Suppressor macrophage treated with lipopolysaccharide for 1 hour (primary cell): Measurements from ENCODE around the gene NOL6.

Experiments used
- DNase-seq, 3 donors: peaks; one replicate each; pipeline ENCODE4 v3.0.0-alpha.2; 2020 to 2022

Gene NOL6

DNA sequence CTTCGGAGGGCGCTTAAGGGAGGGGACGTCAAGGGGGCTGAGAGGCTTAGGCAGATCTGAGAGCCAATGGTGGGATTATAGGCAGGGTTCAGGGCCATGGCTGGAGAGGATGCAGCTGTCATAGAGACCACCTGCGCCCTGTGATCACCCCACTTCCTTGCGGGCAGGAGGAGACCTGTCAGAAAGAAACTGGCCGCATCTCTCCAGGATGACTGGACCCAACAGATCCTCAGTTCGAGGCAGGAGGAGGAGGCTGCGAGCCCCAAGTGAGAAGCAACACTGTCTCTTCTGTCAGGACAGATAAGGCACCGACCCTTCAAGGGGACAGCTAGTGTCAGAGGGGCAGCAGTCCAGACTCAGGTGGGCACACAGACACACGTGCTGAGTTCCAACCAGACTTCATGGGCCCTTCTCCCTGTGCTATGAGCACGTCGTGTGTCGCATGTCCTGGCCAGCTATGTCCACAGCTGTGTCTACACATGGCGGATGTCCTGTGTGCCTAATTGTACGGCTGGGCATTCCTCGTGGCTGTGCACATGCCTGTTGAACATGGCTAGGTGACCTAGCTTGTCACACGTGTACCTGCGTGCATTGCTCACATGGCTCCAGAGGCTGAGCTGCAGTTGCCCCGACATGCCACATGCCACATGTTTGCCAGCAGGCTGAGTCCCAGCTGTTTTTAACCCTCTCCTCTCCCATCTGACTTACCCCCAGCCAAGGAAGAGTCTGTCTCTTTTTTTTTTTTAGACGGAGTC is 25.7 kb downstream of the NOL6 start:
- DNase-seq: peak in 1 of 3 donors; percentile 7

DNA sequence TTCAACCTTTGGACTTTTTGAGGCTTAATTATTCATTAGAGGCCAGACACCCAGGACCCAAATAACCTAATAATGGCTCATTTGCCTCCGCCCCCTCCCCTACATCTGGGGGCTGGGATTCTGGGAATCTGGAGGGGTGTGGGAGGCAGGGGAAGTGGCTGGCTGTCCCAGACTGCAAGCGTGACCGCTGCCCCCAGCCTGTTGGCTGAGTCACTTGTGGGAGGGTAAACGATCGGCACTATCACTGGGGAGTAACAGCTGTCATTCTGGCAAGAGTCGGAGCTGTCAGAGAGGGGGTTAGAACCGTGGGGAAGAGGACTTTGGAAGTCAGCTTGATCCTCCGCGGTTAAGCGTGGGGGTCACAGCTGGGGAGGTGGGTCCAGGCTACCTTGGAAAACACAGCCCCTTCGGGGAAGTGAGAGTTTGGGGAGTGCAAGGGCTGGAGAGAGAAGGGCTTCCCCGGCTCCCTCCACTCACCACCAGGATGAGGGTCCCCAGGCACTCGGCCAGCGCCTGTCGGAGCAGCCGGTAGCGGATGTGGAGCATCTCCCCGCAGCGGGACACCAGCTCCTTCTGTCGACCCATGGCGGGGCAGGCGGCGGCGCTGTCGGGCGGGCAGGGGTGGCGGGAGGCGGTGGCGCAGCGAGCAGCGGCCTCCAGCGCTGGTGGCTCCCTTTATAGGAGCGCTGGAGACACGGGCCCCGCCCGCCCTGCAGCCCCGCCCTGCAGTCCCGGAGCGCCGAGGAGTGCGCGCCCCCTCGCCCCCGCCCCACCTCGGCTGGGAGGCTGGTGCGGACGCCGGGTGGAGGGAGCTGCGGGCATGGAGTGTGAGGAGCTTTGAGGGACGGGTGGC is 26.6 kb downstream of the NOL6 start, which contains the start of gene AQP3:
AQP3 (minus strand) TSS at position 648 of the 853 bp plus-strand sequence; CDS start at position 585, 63 bp downstream.
- peak; percentile 85 to 89 (median 89) for DNase-seq

DNA sequence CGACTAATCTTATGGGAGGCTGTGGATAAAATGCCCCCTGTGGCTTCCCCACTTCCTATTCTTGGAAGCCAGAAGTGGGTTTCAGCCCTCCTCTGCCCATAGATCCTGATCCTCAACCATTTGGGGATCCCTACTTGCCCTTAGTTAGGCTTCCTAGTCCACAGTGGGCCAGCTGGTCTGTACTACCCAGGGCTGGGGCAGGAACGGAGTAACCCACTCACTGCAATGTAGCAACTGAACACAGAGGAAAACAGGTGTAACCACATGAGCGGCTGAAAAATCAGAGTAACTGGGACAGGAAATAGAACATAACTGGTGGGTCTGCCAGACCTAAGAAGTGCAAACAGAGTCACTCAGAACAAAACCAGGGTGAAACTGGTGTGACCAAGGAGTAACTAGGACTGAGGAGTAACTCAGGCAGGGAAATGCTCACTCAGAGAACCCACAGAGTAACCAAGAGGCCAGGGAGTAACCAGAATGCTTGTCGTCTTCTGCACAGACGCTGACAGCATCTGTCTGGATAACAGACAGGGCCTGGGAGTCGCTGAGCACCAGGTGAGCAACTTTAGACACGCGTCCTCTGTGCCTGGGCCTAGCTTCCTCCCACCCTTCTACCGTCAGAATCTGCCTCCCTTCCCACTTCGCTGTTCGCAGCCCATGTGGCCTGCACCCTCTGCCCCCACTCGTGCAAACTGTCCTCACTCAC is 27.3 kb downstream of the NOL6 start:
- no peak for DNase-seq

DNA sequence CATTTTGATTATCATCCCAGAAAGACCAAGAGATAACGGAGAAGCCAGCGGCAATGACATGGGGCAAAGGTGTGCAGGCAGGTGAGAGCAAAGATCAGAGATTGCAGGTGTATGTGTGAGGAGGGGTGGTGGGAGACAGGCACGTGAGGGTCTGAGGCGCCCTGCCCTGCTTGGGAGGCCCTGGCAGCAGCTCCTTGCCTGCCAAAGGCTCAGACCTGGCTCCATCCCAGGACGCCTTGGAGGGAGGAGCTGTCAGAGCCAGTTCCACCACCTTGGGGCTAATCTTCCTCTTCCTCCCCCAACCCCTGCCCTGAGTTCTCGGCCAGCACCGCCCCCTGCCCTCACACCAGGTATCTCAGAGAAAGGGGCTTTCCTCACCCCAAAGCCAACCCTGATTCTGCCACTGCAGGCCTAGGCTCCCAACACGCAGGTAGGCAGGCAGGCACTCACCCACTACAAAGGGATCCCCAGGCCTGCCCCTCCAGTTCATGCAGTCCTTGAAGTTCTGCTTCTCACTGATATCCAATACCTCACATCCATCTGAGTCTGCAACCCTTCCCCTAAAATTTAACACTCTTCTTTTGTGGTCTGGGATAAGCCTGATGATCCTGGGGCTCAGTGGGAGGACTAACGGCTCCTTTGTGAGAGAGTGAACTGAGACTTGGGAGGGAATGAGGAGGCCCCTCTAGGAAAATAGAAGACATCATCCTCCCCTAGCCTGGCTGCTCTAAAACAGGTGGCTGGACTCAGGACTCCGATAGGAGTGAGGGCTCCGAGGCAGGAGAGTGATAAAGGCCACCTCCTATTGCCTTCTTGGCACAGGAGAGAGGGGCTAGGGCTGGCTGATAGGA is 28.1 kb downstream of the NOL6 start:
- no peak for DNase-seq

DNA sequence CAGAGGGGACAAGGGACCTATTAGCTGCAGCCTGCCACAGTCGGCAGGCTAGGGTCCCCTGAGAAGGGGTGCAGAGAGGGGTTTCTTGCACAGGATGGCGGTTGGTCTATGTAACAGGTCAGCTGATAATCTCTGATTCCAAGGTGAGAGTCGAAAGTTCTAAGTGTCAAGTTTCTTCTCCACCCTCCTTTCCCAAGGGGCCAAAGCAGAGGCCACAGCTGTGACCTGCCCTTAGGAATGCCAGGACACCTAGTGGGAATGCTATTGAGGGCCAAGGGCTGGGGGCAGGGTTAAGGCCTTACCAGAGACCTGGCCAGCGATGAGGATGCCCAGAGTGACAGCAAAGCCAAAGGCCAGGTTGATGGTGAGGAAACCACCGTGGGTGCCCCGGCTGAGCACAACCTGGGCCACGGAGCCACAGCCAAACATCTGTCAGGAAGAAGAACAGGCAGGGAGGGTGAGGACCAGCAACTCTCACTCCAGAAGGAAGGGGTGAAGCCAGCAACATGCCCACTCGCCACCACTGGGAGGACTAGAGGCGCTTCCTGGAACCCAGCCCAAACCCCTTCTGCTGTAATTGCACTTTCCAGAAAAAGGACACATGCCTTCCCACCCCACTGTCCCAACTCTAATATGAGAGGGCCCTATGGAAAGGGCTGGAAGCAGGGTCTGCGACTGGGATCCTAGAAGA is 30.1 kb downstream of the NOL6 start:
- no peak for DNase-seq

DNA sequence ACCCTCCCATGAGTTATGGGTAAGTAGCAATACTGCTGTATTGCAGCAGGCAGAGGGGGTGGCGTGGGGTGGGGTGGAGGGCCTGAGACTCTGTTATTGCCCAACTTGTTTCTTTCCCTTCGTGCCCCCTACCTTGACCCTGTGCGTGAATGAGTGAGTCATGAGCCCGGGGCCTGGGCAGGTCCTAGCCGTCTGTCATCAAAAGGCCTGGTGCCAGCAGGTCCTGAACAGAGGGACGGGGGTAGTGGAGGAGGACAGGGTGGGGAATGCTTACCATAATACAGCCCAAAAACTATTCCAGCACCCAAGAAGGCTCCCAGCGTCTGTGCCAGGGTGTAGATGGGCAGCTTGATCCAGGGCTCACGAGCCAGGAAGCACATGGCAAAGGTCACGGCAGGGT is 30.7 kb downstream of the NOL6 start:
- no peak for DNase-seq

DNA sequence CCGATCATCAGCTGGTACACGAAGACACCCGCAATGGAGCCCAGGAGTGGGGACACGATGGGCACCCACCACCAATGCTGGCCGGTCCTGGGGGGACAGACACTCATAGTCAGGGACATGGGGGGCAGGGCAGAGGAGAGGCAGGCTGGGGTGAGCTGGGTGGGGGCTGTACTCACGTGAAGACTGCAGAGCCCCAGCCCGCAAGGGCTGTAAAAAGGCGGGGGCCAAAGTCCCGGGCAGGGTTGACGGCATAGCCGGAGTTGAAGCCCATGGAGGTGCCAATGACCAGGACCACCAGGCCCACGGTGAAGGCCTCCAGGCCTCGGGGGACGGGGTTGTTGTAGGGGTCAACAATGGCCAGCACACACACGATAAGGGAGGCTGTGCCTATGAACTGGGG is 31.6 kb downstream of the NOL6 start:
- DNase-seq: no peak

DNA sequence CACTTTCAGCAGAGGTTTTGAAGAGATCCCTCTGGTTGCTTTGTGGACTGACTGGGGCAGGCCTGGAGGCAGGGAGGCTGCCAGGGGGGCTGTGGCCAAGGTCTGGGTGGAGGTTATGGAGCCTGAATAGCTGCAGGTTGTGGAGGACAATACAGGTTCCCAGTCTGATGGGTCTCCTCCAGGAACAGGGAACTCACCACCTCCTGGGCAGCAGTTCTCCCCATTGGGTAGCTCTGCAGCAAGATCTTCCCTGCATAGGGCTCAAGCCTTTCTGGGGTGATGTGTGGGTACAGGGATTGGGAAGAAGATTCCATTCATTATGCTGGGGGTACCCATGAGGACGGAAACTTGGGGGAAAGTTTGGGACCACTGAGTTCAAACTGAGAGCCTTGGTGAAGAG is 33.1 kb downstream of the NOL6 start:
- DNase-seq: no peak

DNA sequence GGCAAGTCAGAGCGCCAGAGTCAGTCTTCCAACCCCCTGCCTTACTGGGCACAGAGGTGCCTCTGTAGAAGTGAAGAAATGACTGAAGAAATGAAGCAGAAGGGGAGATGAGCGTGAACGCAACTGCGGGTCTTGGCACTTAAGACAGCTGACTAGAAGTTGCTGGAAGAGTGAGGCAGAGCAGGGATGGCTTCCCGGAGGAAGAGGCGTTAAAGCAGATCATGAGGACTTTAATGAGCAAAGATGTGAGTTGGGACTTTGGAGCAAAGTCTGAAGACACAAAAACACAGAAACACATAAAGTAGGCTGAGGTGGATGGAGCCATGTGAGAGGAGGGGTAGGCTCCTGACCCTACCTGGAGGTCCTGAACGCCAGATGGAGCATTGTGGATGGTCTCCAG is 33.5 kb downstream of the NOL6 start:
- DNase-seq: no peak

DNA sequence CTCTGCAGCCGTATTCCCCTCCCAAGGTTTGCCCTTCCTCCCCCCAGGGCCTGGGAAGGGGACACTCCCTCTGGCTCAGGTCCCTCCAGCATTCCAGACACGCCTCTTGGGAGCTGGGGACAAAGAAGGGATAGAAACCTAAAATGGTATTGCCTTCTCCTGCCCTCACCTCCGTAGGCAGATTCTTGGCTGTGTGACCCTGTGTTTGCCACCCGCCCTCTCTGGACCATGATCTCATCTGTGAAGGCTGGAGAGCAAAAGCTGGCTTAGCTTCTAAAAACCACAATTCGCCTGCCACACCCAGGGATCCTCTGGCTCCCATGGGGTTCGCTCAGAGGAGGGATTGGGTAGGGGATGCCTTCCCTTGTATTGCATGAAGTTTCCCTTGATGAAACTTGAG is 34.0 kb downstream of the NOL6 start:
- no peak for DNase-seq

DNA sequence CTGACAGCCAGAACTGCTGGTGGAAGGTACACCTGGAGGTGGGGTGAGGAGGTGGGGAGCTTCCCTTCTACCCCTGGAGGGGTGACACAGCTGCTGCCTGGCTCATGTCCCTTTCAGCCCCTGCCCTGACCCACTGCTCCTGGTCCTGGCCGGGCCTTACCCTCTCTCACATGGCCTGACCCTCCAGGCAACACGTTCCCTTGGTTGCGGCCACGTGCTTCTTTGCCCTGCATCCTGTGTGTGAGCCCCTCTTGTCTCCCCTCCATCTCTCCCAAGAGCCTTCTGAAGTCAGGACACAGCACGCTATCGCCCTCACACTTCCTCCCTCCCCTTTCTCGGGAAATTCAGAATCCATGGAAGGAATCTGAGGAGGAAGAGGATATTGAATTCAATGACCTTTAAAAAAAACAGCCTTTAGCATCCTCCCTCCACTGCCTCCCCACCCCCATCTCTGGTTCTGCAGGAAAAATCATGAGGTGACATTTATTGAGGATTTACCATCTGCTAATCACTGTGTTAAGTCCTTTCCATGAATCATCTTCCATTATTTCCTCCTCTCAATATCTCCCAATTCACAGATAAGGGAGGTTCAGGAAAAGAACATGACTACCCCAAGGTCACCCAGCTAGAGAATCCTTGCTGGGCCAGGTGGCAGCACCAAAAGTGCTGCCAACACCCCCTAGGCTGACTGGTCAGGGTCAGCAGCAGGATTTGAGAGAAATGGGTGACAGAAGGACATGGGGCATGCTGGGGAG is 34.6 kb downstream of the NOL6 start:
- no peak for DNase-seq

DNA sequence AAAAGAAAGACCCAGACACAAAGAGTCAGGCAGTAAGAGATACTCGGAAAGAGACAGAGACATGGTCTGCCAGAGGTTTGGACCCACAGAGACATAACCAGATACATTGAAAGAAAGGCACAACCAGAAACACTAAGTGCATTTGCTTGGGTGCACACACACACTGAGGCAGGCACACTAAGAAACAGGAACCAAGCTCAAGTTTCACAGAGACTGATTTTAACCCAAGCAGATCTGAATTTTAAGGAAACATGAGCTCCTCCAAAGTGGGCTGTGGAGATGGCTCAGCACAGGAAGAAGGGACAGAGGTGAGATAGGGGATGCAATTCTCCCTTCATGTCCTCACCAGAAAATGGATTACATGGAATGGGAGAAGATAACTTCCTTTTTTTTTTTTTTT is 35.8 kb downstream of the NOL6 start:
- peak in 1 of 3 donors; percentile 12 for DNase-seq

DNA sequence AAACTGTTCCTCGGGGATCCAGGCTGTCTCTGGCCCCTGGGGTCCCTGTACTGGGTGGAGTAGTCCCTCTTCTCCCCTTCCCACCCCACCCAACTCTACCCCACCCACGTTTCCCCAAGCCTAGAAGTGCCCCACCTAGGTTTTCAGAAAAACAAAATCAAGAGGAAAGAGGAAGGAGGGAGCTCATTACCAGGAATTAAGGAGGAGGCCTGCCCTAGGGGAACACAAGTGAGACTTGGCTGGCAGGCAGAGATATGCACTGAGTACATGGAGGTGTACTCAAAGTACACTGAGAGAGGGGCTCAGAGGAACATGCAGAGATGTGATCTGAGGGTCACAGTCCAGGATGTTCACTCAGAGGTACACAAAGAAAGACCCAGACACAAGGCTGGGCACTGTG is 36.5 kb downstream of the NOL6 start:
- DNase-seq: no peak

DNA sequence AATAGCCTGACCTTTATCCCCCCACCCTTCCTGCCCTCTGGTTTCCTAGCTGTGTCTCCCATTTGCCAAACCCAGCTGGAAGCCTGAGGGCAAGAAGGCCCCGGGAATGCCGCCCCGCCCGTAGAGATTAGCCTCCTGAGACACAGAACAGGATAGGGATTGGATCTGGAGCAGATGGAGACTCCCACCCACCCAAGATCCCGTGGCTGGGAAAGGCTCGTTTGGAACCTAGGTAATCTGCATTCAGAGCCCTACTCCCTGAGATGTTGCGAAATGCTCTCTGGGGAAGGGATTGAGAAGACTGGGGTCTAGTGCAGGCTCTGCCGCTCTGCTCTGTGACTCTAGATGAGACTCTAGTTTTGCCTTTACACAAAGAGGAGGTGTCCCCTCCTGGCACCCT is 37.3 kb downstream of the NOL6 start:
- DNase-seq: no peak

DNA sequence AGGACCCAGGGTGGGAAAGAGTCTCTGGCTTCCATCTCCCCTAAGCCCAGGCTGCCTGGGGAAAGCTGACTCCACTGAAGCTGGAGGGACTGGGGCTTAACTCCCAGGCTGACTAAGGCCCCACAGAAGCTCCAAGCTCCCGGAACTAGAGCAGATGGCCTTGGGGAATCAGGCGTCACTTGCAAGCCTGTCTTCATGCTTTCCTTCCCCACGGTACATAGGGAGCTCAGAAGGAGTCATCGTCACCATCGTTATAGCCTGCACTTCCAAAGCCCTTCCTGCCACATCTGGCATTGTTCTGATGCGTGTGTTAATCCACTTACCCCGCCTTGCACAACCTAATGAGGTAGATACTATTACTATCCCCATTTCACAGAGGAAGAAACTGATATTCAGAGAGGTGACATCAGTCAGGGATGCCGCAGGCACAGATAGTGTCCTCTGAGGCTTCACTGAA is 37.9 kb downstream of the NOL6 start:
- DNase-seq: no peak

DNA sequence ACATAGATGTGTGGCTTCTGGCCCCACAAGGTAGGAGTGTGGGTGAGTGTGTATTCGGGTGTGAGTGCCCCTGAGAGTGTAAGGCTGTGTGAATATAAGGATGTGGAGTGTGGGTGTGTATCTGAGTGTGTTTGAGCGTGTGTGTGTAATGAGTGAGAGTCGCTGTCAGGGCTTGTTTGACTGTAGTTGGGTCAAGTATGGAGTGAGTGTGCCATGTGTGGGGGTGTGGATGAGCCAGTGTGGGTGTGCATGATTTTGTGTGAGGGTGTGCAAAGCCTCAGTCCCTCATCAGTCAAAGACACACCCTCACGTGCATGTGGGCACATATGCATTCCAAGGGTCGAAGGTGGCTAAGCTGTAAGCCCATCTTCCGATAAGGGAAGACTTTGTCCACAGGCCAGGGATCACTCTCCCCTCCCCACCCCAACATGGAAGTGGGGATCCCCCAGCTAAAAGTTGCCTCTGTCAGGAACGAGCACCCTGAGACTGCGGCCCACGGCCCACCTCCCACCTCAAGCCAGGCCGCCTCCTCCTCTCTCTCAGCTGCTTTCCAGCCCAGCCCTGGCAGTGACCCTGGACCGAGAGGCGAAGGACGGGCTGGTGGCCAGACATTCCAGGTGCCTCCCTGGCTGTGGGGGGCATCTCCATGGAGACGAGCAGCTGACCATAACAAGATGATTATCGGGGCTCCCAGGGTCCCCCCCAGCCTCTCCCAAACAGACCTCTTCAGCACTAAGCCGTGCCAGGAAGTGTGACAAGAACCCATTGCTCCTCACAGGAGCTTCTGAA is 39.2 kb downstream of the NOL6 start:
- DNase-seq: no peak

DNA sequence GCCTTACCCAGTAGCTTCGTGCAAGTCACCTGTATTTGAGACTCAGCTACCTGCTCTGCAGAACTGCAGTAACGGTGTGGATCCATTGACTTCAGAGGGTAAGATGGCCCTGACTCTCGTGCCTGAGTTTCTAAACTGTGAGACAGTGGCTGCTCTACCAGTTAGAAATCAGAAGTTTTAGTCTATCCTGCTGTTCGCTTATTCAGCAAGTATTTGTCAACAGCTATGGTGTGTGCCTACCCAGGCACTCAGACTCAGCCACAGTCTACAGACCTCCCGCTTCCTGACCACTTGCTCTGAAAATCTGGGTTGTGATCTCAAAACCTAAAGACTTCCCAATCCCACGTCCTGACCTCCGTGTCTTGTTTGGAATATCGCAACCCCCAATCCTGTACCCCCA is 39.9 kb downstream of the NOL6 start:
- DNase-seq: no peak

DNA sequence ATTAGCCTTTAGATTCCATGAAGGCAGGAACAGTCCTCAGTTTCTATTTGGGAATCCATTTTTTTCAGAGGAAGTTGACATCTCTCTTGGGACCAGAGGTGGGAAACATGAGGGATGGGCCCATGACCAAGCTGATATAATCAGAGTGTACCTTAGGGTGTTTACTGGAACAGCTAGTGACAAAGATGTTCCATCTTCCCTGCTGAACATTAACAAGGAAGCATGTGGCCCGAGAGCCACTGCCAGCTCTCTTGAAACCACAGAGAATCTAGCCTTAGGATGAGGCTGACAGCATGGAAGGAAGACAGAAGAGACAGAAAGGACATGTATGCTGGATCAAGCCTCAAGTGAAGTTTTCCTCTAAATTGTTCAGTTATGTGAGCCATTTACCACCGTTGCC is 42.3 kb downstream of the NOL6 start:
- DNase-seq: no peak

DNA sequence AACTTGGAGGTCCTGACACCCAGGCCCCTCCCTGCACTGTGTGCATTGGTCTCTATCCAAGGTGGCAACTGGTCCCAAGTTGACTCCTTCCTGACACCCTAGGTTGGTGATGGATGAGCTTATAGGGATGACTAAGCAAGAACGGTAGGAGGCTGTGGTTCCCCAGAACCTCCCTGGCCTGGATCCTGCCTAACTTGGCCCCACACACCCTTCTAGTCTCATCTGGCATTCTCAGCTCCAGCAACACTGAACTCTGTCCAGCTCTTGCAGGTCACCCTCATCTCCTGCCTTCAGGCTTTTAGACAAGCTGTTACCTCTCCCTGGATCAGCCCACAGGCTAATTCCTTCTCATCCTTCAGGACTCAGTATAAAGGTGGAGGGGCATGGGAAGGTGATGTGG is 42.8 kb downstream of the NOL6 start:
- peak in 1 of 3 donors; percentile 5 for DNase-seq
